ENCODE measurements around the gene ADRA2C. TPM values are rescaled to one million over a fixed set of nuclear protein-coding genes. Genes with fewer than 3 reads are reported as not detected.

The ADRA2C gene
- polyA plus RNA-seq, 2 of the 4 experiments (the other 2 are of a cell fraction) = 1.9 to 4.1 TPM

GRCh38 chr4:3790006-3790561 lies 23.9 kb downstream of the ADRA2C start:
- DNase-seq (ENCODE audit: low read depth in 1 of 2, low spot score in 1 of 2) (no peak), FAIRE-seq (no peak), ATAC-seq (peak in 1 of 2 experiments; percentile 34; a peak in 2 of 6 replicates)
- no peak overlapping the region for H3K27ac ChIP-seq
- ChIA-PET POLR2A (no interaction called here), CTCF (no interaction called here)
- no peak overlapping the region for H3K4me3 ChIP-seq
- H3K4me2 ChIP-seq = no peak overlapping the region
- TF ChIP-seq ESRRA (IDR thresholded peaks at IDR 0.05; ENCODE audit: borderline replicate concordance, low read length) = no peak
- no peak for TF ChIP-seq KDM5A (IDR thresholded peaks at IDR 0.05)
- no peak for TF ChIP-seq NFE2L2 (conservative IDR thresholded peaks at IDR 0.05; ENCODE audit: low read length)
- no peak for TF ChIP-seq REST (IDR thresholded peaks at IDR 0.05)
- TF ChIP-seq CEBPB (IDR thresholded peaks at IDR 0.05) = no peak
- TF ChIP-seq, protein P1, sequence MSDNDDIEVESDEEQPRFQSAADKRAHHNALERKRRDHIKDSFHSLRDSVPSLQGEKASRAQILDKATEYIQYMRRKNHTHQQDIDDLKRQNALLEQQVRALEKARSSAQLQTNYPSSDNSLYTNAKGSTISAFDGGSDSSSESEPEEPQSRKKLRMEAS (IDR thresholded peaks at IDR 0.05) = no peak
- no peak for TF ChIP-seq POLR2AphosphoS2 (conservative IDR thresholded peaks at IDR 0.05; ENCODE audit: low read length)
- no peak for TF ChIP-seq TP53 (CRISPR knock-in tag; IDR thresholded peaks at IDR 0.05)
- no peak for TF ChIP-seq HES2 (IDR thresholded peaks at IDR 0.05)
- no peak for TF ChIP-seq NPAS2 (CRISPR knock-in tag; IDR thresholded peaks at IDR 0.05; ENCODE audit: borderline replicate concordance)
- 0 out of 3 replicates have a peak, but pooled peaks cover 7% of the 10 kb centered on the region for H3K4me1 ChIP-seq
- no peaks in the 10 kb centered on the region for H3K9me3 ChIP-seq
- WGBS (ENCODE audit: missing lambda C conversion rate) = 61% methylated on average over 9 of the region's 13 CpGs

DNA sequence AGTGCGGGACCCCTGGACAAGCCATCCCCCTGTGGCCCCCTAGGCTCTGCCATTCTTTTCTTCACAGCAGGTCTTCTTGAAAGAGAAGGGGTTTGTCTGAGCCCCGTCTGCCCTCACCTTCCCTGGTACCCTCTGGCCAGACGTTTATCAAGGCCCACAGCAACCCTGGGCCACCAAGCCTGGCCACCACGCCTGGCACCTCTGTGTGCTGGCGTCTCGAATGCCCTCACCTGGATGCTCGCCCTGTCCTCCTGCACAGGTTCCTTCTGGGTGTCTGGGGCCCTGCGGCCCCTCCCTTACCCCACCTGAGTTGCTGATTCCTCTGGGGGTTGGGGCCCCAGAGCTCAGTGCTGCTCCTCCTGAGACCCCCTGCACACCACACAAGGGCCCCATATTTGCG lies 25.1 kb downstream of the ADRA2C start:
- Histone ChIP-seq H3K27ac (no peak overlapping the region), H3K4me2 (no peak overlapping the region), H3K9me3 (no peaks in the 10 kb centered on the region), H3K4me1 (0 out of 3 replicates have a peak, but pooled peaks cover 4% of the 10 kb centered on the region), H3K4me3 (no peak overlapping the region)
- no peak for ATAC-seq
- FAIRE-seq = no peak
- no peak for DNase-seq (ENCODE audit: low read depth in 1 of 2, low spot score in 1 of 2)
- no peak for TF ChIP-seq FOSB (CRISPR knock-in tag; IDR thresholded peaks at IDR 0.05)
- TF ChIP-seq REST (IDR thresholded peaks at IDR 0.05) = no peak
- TF ChIP-seq MAZ (IDR thresholded peaks at IDR 0.05; ENCODE audit: borderline replicate concordance, low read depth, low read length) = no peak
- no peak for TF ChIP-seq RCOR1 (IDR thresholded peaks at IDR 0.05; ENCODE audit: low read depth, low read length)
- TF ChIP-seq ZFP36 (IDR thresholded peaks at IDR 0.05; ENCODE audit: borderline replicate concordance, partially characterized antibody) = no peak
- TF ChIP-seq GATA3 (IDR thresholded peaks at IDR 0.05; ENCODE audit: borderline replicate concordance) = no peak
- no peak for TF ChIP-seq CBX2 (IDR thresholded peaks at IDR 0.05; ENCODE audit: borderline replicate concordance, low read depth)
- TF ChIP-seq TP53 (CRISPR knock-in tag; IDR thresholded peaks at IDR 0.05) = no peak
- no peak for TF ChIP-seq HEYL (CRISPR knock-in tag; IDR thresholded peaks at IDR 0.05)
- TF ChIP-seq, protein P2, sequence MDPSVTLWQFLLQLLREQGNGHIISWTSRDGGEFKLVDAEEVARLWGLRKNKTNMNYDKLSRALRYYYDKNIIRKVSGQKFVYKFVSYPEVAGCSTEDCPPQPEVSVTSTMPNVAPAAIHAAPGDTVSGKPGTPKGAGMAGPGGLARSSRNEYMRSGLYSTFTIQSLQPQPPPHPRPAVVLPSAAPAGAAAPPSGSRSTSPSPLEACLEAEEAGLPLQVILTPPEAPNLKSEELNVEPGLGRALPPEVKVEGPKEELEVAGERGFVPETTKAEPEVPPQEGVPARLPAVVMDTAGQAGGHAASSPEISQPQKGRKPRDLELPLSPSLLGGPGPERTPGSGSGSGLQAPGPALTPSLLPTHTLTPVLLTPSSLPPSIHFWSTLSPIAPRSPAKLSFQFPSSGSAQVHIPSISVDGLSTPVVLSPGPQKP (IDR thresholded peaks at IDR 0.05; ENCODE audit: low read depth, low read length) = no peak
- no peak for TF ChIP-seq ZSCAN20 (CRISPR knock-in tag; IDR thresholded peaks at IDR 0.05)
- 10% methylated on average over 7 of the region's 9 CpGs for WGBS (ENCODE audit: missing lambda C conversion rate)
- POLR2A ChIA-PET = no interaction called here
- CTCF ChIA-PET = interaction anchor here (1.1 to 1.4 kb wide), 3 partner anchors 8 to 26 kb away, joined by 3 to 5 read pairs (median 3); no protein-coding TSS in a partner anchor
